ENCODE measurements around the gene TREH.
"Not testable (repeated sequence)": the region's sequence is repeated elsewhere in the genome, so short reads cannot be mapped to it uniquely, and the experiment has no call there.

TREH gene, protein sequence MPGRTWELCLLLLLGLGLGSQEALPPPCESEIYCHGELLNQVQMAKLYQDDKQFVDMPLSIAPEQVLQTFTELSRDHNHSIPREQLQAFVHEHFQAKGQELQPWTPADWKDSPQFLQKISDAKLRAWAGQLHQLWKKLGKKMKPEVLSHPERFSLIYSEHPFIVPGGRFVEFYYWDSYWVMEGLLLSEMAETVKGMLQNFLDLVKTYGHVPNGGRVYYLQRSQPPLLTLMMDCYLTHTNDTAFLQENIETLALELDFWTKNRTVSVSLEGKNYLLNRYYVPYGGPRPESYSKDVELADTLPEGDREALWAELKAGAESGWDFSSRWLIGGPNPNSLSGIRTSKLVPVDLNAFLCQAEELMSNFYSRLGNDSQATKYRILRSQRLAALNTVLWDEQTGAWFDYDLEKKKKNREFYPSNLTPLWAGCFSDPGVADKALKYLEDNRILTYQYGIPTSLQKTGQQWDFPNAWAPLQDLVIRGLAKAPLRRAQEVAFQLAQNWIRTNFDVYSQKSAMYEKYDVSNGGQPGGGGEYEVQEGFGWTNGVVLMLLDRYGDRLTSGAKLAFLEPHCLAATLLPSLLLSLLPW

DNA sequence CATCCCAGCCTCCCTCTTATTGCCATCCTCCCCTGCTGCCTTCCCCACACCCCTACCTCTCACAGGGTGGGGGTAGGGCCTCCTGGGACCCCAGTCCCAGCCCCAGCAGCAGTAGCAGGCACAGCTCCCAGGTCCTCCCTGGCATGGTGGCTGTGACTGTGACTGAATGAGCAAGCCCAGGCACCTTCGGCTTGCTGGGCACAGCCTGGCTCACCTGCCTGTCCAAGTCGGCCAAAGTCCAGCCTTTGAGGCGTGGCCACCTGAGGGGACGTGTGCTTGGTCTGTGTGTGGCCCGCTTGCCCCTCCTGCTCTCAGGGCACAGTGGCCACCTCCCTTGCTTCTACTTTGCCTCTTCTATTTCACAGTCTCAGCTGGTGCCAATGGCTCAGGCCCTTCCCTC is at the start of gene TREH:
TREH (minus strand) TSS at position 168 of the 400 bp plus-strand sequence; CDS start at position 145, 23 bp downstream.
- DNase-seq (ENCODE audit: low read depth in 2 of 2), result no peak

GRCh38 chr11:118728112-118728511 is 48.7 kb upstream of the TREH start:
- DNase-seq (ENCODE audit: low read depth in 2 of 2), result not testable (repeated sequence)

DNA sequence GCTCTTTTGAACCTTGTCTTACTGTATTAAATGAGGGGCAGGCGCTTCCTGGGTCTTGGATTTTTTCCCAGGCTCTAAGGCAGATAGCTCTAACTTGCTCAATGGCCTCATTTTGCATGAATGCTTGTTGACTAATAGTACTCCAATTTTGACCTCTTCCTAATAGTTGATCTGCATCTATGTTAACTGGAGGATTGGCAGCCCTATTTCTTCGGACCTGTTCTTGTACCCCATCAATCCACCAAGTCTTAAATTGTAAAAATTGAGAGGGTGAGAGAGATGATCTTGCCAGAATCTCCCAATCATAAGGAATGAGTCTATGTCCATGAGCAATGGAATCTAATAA is 48.2 kb upstream of the TREH start:
- not testable (repeated sequence) for DNase-seq (ENCODE audit: low read depth in 2 of 2)

GRCh38 chr11:118727001-118727720 is 47.7 kb upstream of the TREH start:
- not testable (repeated sequence) for DNase-seq (ENCODE audit: low read depth in 2 of 2)

DNA sequence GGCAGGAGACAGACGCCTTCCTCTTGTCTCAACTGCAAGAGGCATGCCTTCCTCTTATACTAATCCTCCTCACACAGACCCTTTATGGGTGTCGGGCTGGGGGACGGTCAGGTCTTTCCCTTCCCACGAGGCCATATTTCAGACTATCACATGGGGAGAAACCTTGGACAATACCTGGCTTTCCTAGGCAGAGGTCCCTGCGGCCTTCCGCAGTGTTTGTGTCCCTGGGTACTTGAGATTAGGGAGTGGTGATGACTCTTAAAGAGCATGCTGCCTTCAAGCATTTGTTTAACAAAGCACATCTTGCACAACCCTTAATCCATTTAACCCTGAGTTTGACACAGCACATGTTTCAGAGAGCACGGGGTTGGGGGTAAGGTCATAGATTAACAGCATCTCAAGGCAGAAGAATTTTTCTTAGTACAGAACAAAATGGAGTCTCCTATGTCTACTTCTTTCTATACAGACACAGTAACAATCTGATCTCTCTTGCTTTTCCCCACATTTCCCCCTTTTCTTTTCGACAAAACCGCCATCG is 42.1 kb upstream of the TREH start:
- not testable (repeated sequence) for DNase-seq (ENCODE audit: low read depth in 2 of 2)

DNA sequence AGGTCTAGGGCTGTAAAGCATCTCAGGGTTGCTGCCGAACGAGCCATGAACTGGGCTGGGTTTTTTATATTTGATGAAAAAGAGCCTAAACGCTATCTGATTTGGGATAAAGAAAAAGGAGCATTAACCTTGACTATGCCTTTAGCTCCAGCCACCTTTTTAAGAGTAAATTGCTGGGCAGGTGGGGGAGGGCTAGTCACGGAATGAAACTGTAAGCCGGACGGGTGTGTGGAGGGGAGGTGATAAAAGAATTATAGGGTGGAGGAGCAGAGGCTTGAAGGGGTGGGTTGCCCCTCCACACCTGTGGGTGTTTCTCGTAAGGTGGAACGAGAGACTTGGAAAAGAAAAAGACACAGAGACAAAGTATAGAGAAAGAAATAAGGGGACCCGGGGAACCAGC is 41.3 kb upstream of the TREH start:
- not testable (repeated sequence) for DNase-seq (ENCODE audit: low read depth in 2 of 2)

GRCh38 chr11:118720078-118720477 is 40.6 kb upstream of the TREH start:
- DNase-seq (ENCODE audit: low read depth in 2 of 2), result not testable (repeated sequence)

- not testable (repeated sequence) for DNase-seq (ENCODE audit: low read depth in 2 of 2)
Measured at GRCh38 chr11:118718562-118718961, 39.1 kb upstream of the TREH start.

DNA sequence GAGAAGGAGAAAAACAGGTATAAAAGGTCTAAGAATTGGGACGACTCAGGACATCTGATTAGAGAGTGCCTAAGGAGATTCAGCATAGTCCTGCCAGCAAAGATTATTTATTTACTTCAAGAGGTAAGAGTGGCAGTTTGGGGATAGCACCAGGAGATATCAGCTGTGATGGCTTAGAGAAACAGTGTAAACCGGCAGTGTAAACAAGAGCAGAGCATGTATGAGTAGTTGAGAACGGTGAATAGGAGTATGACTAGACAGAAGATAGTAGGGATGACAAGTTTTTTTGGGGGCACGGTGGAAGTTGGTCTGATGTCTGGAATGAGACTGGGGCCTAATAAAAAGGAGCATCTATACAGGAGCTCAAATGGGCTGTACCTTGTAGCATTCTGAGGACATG is 38.3 kb upstream of the TREH start:
- DNase-seq (ENCODE audit: low read depth in 2 of 2), result not testable (repeated sequence)

- not testable (repeated sequence) for DNase-seq (ENCODE audit: low read depth in 2 of 2)
Measured at GRCh38 chr11:118717221-118717620, 37.8 kb upstream of the TREH start.

DNA sequence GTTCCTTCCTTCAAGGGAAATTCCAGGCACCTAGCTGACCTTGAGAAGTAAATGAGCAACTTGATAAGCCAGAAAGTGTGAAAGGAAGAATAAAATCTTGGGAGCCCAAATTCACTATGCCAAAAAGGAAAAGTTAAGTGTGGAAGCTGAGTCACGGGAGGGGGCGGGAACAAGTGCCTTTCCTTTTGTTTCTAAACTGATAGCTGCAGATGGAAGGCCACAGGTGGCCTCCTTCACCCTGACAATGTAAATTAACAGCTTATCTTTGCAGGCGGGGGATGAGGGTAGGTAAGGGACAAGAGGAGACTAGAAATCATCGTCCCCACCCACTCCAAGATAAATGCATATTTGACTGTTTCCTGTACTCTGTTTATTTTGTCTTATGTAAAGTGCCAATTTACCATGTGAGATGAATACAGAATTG is 36.4 kb upstream of the TREH start:
- no peak for DNase-seq (ENCODE audit: low read depth in 2 of 2)

DNA sequence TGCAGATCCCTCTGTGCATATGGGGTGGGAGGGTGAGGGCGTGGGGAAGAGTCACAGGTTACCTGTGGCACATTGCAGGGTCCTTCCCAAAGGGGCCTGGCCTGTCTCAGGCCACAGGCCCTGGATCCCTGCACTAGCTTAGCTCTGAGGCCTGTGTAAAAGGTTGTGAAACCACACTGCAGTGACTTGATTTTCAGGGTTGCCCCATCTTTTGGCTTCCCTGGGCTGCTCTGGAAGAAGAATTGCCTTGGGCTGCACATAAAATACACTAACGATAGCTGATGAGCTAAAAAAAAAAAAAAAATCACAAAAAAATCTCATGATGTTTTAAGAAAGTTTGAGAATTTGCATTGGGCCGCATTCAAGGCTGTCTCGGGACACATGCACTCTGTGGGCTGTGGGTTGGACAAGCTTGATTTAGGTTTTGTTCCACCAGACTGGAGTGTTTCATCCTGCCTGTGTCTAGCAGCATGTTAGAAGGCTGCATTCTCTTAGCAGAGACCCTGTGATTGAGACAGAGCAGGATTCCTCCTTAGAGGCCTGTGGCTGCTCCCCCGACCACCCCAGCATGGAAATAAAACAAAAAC is 35.9 kb upstream of the TREH start:
- DNase-seq (ENCODE audit: low read depth in 2 of 2), result no peak

DNA sequence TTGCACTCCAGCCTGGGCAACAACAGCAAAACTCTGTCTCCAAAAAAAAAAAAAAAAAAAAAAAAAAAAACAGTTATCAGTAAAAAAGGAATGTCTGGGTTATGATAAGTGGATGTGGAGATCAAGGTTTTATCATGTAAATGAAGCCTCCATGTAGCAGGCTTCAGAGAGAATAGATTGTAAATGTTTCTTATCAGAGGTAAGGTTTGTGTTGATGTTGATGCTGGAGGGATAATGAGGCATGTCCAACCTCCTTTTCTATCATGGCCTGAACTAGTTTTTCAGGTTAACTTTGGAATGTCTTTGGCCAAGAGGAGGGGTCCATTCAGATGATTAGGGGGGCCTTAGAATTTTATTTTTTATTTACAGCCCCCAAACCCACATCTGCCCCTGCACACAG is 35.4 kb upstream of the TREH start:
- DNase-seq (ENCODE audit: low read depth in 2 of 2), result no peak

- DNase-seq (ENCODE audit: low read depth in 2 of 2), result not testable (repeated sequence)
Measured at GRCh38 chr11:118714416-118714815, 35.0 kb upstream of the TREH start.

GRCh38 chr11:118708296-118708695 is 28.8 kb upstream of the TREH start:
- no peak for DNase-seq (ENCODE audit: low read depth in 2 of 2)

- DNase-seq (ENCODE audit: low read depth in 2 of 2), result no peak
Measured at GRCh38 chr11:118706546-118706825, 27.0 kb upstream of the TREH start.

- no peak for DNase-seq (ENCODE audit: low read depth in 2 of 2)
Measured at GRCh38 chr11:118705791-118706545, 26.5 kb upstream of the TREH start.

- no peak for DNase-seq (ENCODE audit: low read depth in 2 of 2)
Measured at GRCh38 chr11:118705111-118705741, 25.8 kb upstream of the TREH start.

- no peak for DNase-seq (ENCODE audit: low read depth in 2 of 2)
Measured at GRCh38 chr11:118703563-118704106, 24.2 kb upstream of the TREH start.

- DNase-seq (ENCODE audit: low read depth in 2 of 2), result peak in 1 of 2 donors; percentile 14
Measured at GRCh38 chr11:118699506-118700220, 20.2 kb upstream of the TREH start.
